ENCODE results near the gene TMCO2.

TMCO2 gene

DNA sequence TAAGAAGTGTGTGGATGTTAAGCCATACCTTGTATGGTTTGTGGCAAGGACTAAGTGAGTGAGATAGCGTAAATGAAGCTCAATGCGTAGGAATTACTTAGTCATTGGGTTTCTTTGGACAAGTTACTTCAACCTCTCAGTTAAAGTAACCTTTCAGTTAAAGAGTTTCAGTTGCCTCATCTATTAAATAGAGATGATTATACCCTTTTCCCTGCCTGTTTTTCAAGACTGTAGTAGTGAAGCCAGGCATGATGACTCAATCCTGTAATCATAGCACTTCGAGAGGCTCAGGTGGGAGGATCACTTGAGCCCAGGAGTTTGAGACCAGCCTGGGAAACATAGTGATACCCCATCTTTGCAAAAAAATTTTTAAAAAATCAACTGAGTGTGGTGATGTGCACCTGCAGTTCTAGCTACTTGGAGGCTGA, 16.6 kb downstream of the TMCO2 start:
- no peak overlapping the region for H3K4me3 ChIP-seq (IDR thresholded peaks at IDR 0.05; ENCODE audit: insufficient read depth, low read depth, low read length)
- no peak overlapping the region for H2AFZ ChIP-seq (ENCODE audit: low read depth)
- no peaks in the 10 kb centered on the region for H4K20me1 ChIP-seq (ENCODE audit: insufficient read depth)
- no peak overlapping the region for H3K4me2 ChIP-seq
- H3K4me1 ChIP-seq (ENCODE audit: low read depth, poor library complexity, severe bottlenecking), result peaks cover 45% of the 10 kb centered on the region
- peaks cover 52% of the 10 kb centered on the region for H3K79me2 ChIP-seq (ENCODE audit: insufficient read depth, low read depth)
- no peaks in the 10 kb centered on the region; the same call in 1 of the 2 replicates for H3K27me3 ChIP-seq (ENCODE audit: insufficient read depth, low read depth)
- H3K27ac ChIP-seq, result 0 out of 2 replicates have a peak overlapping the region, but pooled peaks have one; percentile 6
- TF ChIP-seq, protein P1, sequence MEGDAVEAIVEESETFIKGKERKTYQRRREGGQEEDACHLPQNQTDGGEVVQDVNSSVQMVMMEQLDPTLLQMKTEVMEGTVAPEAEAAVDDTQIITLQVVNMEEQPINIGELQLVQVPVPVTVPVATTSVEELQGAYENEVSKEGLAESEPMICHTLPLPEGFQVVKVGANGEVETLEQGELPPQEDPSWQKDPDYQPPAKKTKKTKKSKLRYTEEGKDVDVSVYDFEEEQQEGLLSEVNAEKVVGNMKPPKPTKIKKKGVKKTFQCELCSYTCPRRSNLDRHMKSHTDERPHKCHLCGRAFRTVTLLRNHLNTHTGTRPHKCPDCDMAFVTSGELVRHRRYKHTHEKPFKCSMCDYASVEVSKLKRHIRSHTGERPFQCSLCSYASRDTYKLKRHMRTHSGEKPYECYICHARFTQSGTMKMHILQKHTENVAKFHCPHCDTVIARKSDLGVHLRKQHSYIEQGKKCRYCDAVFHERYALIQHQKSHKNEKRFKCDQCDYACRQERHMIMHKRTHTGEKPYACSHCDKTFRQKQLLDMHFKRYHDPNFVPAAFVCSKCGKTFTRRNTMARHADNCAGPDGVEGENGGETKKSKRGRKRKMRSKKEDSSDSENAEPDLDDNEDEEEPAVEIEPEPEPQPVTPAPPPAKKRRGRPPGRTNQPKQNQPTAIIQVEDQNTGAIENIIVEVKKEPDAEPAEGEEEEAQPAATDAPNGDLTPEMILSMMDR (conservative IDR thresholded peaks at IDR 0.05; ENCODE audit: low read depth, low read length), result no peak
- H3K9ac ChIP-seq, result no peak overlapping the region
- peaks cover 12% of the 10 kb centered on the region; the same call in 1 of the 2 replicates for H3K36me3 ChIP-seq (ENCODE audit: insufficient read depth)

DNA sequence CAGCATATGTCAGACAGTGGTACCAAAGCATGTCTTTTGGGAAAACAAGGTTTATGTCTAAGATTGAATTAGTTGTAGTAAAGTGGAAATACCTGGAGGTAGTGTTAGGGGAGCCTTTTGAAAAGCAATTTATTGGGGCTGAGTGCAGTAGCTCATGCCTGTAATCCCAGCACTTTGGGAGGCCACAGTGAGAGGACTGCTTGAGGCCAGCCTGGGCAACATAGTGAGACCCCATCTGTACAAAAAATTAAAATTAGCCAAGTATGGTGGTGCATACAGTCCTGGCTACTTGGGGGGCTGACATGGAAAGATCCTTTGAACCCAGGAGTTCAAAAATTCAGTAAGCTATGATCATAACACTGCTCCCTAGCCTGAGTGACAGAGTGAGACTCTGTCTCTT, 17.6 kb downstream of the TMCO2 start:
- Histone ChIP-seq H3K4me3 (IDR thresholded peaks at IDR 0.05; ENCODE audit: insufficient read depth, low read depth, low read length) (no peak overlapping the region), H2AFZ (ENCODE audit: low read depth) (no peak overlapping the region), H3K79me2 (ENCODE audit: insufficient read depth, low read depth) (peaks cover 45% of the 10 kb centered on the region), H4K20me1 (ENCODE audit: insufficient read depth) (no peaks in the 10 kb centered on the region), H3K27ac (no peak overlapping the region), H3K9ac (no peak overlapping the region), H3K36me3 (ENCODE audit: insufficient read depth) (peaks cover 12% of the 10 kb centered on the region; the same call in 1 of the 2 replicates), H3K27me3 (ENCODE audit: insufficient read depth, low read depth) (no peaks in the 10 kb centered on the region; the same call in 1 of the 2 replicates), H3K4me1 (ENCODE audit: low read depth, poor library complexity, severe bottlenecking) (peaks cover 40% of the 10 kb centered on the region), H3K4me2 (no peak overlapping the region)
- TF ChIP-seq, protein P1 (conservative IDR thresholded peaks at IDR 0.05; ENCODE audit: low read depth, low read length), result no peak

DNA sequence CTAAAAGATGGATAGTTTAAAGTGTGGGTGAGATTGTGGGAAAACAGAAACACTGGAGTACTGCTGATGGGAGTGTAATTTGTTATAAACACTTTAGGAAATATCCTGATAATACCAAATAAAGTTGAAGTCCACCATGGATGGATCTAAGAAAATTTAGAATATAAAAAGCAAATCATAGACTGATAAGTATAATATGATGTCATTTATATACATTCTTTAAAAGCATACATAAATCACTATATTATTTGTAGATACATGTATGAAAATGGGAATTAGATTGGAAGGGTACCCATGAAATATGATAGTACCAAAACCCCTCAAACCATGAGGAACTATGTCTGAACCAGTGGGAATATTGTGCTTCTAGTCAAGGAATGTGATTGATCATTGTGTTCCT, 18.2 kb downstream of the TMCO2 start:
- no peaks in the 10 kb centered on the region; the same call in 1 of the 2 replicates for H3K27me3 ChIP-seq (ENCODE audit: insufficient read depth, low read depth)
- peaks cover 10% of the 10 kb centered on the region; the same call in 1 of the 2 replicates for H3K36me3 ChIP-seq (ENCODE audit: insufficient read depth)
- TF ChIP-seq, protein P1 (conservative IDR thresholded peaks at IDR 0.05; ENCODE audit: low read depth, low read length), result no peak
- H3K79me2 ChIP-seq (ENCODE audit: insufficient read depth, low read depth), result peaks cover 38% of the 10 kb centered on the region; the same call in 1 of the 2 replicates
- H3K4me1 ChIP-seq (ENCODE audit: low read depth, poor library complexity, severe bottlenecking), result peaks cover 34% of the 10 kb centered on the region
- no peak overlapping the region for H2AFZ ChIP-seq (ENCODE audit: low read depth)
- H3K9ac ChIP-seq, result no peak overlapping the region
- no peak overlapping the region for H3K4me3 ChIP-seq (IDR thresholded peaks at IDR 0.05; ENCODE audit: insufficient read depth, low read depth, low read length)
- H3K27ac ChIP-seq, result no peak overlapping the region
- no peaks in the 10 kb centered on the region for H4K20me1 ChIP-seq (ENCODE audit: insufficient read depth)
- no peak overlapping the region for H3K4me2 ChIP-seq

DNA sequence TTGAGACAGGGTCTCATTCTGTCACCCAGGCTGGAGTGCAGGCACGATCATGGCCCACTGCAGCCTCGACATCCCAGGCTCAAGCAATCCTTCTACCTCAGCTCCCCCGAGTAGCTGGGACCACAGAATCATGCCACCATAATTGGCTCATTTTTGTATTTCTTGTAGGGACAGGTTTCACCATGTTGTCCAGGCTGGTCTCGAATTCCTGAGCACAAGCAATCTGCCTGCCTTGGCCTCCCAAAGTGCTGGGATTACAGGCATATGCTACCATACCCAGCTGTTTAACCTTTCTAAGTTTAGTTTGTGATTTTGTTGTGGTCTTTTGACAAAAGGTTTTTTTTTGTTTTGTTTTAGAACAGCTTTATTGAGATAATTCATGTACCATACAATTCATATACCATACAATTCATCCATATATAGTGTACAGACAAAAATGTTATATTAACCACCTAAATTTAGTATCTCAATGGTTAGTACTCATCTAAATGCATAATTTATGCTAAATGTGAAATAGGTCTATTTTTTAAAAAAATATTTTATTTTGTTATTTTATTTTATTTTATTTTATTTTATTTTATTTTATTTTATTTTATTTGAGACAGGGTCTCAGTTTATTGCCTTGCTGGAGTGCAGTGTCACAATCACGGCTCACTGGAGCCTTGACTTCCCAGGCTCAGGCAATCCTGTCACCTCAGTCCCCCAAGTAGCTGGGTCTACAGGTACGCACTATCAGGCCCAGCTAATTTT, 19.2 kb downstream of the TMCO2 start:
- Histone ChIP-seq H3K4me2 (no peak overlapping the region), H3K27ac (no peak overlapping the region), H3K36me3 (ENCODE audit: insufficient read depth) (peaks cover 12% of the 10 kb centered on the region; the same call in 1 of the 2 replicates), H3K27me3 (ENCODE audit: insufficient read depth, low read depth) (no peaks in the 10 kb centered on the region), H3K4me3 (IDR thresholded peaks at IDR 0.05; ENCODE audit: insufficient read depth, low read depth, low read length) (no peak overlapping the region), H3K9ac (no peak overlapping the region), H3K4me1 (ENCODE audit: low read depth, poor library complexity, severe bottlenecking) (peaks cover 24% of the 10 kb centered on the region), H3K79me2 (ENCODE audit: insufficient read depth, low read depth) (peaks cover 28% of the 10 kb centered on the region; the same call in 1 of the 2 replicates), H4K20me1 (ENCODE audit: insufficient read depth) (no peaks in the 10 kb centered on the region), H2AFZ (ENCODE audit: low read depth) (no peak overlapping the region)
- TF ChIP-seq, protein P1 (conservative IDR thresholded peaks at IDR 0.05; ENCODE audit: low read depth, low read length), result no peak

All from KMS-11 (cell line).